GM12892 (cell line): ENCODE measurements around the gene FOXQ1.
"Not testable (repeated sequence)": the region's sequence is repeated elsewhere in the genome, so short reads cannot be mapped to it uniquely, and the experiment has no call there.

Experiments
- DNase-seq: peaks from one replicate; pipeline ENCODE4 v3.0.0; 2011; ENCODE audit not compliant: insufficient read length
- FAIRE-seq: peaks from 2 replicates; lab custom pipeline; 2011; peaks lifted over from hg19 to GRCh38; lab: Jason Lieb, UNC
- POLR2A ChIP-seq: IDR thresholded peaks from 2 replicates; pipeline ENCODE4 v1.6.1; 2011; ENCODE audit warnings: low read depth, low read length, control low read depth
- POLR2AphosphoS5 ChIP-seq: IDR thresholded peaks from 2 replicates; pipeline ENCODE4 v1.6.1; 2011; ENCODE audit warnings: low read depth, low read length, control low read depth
- TAF1 ChIP-seq: IDR thresholded peaks from 2 replicates; pipeline ENCODE4 v1.6.1; 2011; ENCODE audit warnings: low read depth, mild to moderate bottlenecking, control low read depth, low read length, borderline replicate concordance

Gene FOXQ1

DNA sequence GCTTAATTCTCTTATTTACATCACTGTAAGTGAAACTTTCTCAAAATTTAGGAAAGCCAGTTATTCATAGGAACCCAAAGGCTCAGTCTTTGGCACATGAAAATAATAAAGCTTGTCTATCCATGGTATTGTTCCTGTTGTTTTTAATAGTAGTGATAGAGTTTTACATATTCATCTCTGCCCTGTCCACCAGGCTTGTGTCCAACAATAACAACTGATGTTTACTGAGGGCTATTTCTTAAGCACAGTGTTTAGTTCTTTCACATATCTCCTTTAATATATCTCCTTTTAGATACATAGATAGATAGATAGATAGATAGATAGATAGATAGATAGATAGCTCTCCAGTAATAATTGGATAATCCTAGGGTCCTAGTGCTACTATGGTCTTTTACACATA lies 34.2 kb downstream of the FOXQ1 start:
- DNase-seq, result no peak
- no peak for TF ChIP-seq POLR2AphosphoS5
- no peak for TF ChIP-seq TAF1
- no peak for TF ChIP-seq POLR2A
- no peak for FAIRE-seq

DNA sequence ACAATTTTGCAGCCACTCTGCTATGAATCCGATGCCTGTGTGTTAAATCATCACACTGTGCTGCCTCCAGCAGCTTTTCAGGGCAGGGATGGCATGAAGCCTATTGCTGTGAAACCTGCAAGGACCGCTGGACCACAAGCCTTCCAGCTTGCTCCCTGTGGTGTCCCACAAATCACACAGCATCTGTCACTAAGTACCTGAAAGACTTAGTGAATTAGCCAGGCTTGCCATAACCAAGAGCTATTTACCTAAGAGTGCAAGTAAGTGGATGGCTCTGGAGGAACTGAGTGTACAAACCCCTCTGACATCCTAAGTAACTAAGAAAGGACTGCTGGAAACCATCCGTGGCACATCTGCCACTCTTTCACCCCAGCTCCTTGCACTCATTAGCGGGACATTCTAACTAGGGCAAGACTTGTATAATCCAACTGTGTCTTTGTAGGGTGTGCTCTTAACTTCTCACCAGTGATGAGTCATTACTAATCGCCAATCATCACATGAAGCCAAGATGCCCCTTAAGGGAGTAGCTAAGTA lies 34.7 kb downstream of the FOXQ1 start:
- TF ChIP-seq TAF1, result no peak
- no peak for TF ChIP-seq POLR2AphosphoS5
- TF ChIP-seq POLR2A, result no peak
- FAIRE-seq, result peak; percentile 21
- DNase-seq, result no peak

DNA sequence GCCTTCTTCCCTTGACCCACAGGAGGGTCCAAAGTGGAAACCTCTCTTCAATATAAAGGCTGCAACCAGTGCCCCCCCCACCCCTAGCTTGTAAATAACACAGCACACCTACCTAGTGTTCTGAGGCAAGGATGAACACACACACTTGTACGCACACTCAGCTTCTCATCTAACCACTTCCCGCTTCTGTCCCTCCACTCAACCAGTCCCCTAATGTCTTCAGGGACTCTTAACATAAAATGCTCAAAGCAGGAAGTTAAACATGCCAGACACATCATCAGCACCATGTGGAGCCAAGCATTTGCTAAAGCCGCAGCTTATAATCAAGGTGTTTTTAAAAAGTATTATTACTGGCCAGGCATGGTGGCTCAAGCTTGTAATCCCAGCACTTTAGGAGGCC lies 35.3 kb downstream of the FOXQ1 start:
- DNase-seq, result no peak
- no peak for FAIRE-seq
- TF ChIP-seq POLR2A, result no peak
- TF ChIP-seq TAF1, result no peak
- TF ChIP-seq POLR2AphosphoS5, result no peak

DNA sequence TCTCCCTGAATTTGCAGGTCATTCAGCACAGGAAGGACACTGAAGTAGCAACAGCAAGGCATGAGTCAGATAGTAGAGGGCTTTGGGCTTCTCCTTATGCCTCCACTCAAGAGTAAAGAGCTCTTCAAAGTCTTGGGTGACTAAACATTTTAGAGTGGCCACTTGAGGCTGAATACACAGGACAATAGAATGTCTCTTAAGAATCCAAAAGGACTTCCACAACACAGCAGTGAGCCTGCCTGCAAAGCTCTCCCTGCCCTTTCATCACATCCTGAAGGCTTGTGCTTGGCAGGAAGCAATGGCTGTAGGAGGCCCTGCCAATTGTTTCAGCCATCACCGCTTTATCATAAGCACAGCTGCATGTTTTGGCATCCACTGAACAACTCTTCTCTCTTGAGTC lies 36.8 kb downstream of the FOXQ1 start:
- no peak for FAIRE-seq
- DNase-seq, result no peak
- TF ChIP-seq POLR2AphosphoS5, result no peak
- no peak for TF ChIP-seq POLR2A
- TF ChIP-seq TAF1, result no peak

DNA sequence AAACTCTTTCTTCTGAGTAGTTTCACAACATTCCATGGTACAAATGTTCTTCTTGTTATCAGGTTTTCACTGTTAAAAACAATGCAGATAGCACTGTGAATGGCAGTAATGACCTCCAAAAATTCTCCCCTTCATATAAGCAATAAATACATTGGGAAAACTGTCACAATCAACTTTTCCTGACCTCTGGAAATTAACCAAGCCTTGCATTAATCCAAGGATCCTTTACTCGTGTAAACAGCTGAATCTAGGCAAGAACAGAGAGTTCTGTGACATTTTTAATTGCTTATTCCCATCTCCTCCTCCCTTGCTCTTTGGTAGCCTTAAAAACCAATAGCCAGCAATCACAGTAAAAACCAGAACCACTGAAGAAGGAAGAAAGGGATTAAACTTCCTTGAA lies 37.8 kb downstream of the FOXQ1 start:
- no peak for TF ChIP-seq POLR2A
- TF ChIP-seq TAF1, result no peak
- TF ChIP-seq POLR2AphosphoS5, result no peak
- no peak for FAIRE-seq
- no peak for DNase-seq

DNA sequence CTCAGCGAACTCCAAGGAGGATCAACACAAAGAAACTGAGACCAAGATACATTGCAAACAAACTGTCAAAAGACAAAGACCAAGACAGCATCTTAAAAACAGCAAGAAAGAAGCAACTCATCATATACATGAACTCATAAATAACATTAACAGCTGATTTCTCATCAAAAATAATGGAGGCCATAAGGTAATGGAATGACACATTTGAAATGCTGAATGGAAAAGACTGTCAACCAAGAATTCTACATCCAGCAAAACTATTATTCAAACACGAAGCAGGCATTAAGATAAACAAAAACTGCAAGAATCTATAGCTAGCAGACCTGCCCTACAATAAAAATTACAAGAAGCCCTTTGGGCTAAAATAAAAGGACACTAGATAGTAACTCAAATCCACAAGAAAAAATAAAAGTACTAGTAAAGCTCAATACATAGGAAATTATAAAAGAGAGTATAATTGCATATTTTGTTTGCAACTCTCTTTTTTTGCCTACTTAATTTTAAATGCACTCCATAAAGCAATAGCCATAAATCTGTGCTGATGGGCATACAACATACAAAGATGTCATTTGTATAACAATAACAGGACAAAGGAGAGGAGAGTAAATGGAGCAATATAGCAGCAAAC lies 39.6 kb downstream of the FOXQ1 start:
- no peak for TF ChIP-seq POLR2AphosphoS5
- no peak for TF ChIP-seq POLR2A
- no peak for TF ChIP-seq TAF1
- FAIRE-seq (no peak), DNase-seq (no peak)

DNA sequence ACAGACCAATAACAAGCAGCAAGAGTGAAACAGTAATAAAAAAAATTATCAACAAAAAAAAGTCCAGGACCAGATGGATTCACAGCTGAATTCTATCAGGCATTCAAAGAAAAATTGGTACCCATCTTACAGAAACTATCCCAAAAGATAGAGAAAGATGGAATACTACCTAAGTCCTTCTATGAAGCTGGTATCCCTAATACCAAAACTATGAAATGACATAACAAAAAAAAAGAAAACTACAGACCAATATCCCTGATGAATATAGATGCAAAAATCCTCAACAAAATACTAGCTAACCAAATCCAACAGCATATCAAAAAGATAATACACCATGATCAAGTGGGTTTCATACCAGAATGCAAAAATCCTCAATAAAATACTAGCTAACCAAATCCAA lies 43.2 kb downstream of the FOXQ1 start:
- DNase-seq, FAIRE-seq: not testable (repeated sequence)

DNA sequence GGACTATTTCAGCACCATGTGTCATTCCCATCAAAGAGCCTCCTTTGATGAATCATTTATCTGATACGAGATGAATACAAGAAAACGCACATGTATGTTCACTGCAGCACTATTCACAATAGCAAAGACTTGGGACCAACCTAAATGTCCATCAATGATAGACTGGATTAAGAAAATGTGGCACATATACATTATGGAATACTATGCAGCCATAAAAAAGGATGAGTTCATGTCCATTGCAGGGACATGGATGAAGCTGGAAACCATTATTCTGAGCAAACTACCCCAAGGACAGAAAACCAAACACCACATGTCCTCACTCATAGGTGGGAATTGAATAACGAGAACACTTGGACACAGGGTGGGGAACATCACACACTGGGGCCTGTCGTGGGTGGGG lies 49.8 kb downstream of the FOXQ1 start:
- FAIRE-seq, result not testable (repeated sequence)

DNA sequence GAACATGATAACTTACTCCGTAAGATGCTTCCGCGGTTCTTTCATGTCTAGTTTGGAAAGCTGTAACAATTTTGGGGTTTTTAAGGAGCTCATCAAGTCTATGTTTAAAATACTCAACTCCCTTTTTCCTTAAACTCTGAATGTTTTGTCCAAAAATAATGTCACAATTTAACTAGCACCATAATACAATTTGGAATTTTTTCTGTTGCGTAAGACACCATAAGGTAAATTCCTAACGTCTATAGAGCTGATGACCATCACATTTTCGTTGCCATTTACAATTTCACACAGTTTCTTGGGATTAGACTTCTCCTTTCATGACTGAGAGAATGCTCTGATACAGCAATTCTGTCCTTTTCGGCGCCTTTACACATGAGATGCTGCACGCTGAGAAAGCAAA lies 50.7 kb downstream of the FOXQ1 start:
- TF ChIP-seq POLR2AphosphoS5 (no peak), POLR2A (no peak), TAF1 (no peak)
- no peak for DNase-seq
- FAIRE-seq, result no peak

More for the DNA sequence above, 49.8 kb downstream of the FOXQ1 start:
- DNase-seq, result not testable (repeated sequence)

DNA sequence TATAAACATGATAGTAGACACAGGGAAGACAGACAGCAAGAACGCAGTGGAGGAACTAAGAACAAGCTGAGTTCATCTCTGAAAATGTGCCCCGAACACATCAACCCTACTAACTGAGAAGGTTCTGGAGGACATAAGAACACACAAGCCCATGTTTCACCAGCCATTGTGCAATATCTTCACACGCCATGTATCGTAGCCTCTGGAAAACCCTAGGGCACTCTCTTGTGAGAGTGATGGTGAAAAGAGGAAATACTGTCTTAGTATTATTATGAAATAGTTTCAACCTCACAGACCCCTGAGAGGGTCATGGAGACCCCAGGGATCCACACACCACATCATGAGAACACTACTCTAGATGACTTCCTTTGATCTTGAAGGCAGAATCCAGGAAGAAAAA lies 51.4 kb downstream of the FOXQ1 start:
- DNase-seq (no peak), FAIRE-seq (no peak)
- TF ChIP-seq TAF1 (no peak), POLR2A (no peak), POLR2AphosphoS5 (no peak)

DNA sequence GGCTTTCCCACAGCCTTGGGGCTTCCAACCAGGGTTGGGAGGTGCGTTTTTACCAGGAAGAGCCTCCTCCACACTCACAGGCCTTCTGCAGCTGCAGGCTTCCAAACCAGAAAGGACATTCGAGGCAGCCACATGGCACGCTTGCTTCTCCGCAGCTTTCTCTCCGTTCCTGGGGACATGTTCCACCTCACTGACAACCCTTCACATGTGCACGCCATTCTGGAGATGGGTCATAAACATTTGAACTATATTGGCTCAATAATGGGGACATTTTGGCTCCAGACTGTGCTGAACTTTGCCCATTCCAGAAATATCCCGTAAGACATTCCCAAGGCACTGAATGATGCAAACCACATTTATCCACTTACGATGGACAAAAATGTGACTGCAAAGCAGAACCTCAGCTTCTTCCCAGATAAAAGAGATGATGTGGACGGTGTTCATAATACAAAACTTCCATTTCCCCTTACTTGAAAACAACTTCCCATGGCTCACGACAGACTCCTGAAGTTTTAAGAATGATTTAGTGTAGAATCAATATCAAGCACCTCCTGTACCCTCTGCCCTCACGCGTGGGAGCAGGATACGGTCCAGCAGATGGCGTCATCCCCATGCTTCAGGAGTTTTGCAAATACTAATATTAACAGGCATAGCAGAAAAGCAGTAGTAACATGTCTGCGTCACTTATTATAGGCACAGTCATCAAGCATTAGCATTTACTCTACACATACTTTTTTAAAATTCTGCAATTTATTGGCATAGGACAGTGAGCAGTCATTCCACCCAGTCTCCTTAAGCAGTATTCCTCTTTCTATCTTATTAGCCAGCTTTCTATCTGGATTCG lies 52.1 kb downstream of the FOXQ1 start:
- FAIRE-seq (no peak), DNase-seq (no peak)
- TF ChIP-seq POLR2AphosphoS5 (no peak), TAF1 (no peak), POLR2A (no peak)
